Coronary artery (tissue), 2 donors: ENCODE results near the gene GPR37L1.
"Not testable (repeated sequence)": the region's sequence is repeated elsewhere in the genome, so short reads cannot be mapped to it uniquely, and the experiment has no call there.

ENCODE experiments used
- DNase-seq: peaks from one replicate; pipeline ENCODE4 v3.0.0-alpha.2; 2017; ENCODE audit warnings: low spot score
- H3K27ac ChIP-seq, 2 donors: fragments of 200-600 bp; sonication (generic); one replicate each; pipeline ENCODE4 v1.5.1; 2016 to 2019
- H3K4me3 ChIP-seq: fragments of 200-600 bp; sonication (generic); 2 replicates; pipeline ENCODE4 v1.5.1; 2016; ENCODE audit warnings: mild to moderate bottlenecking, moderate library complexity
- CTCF ChIP-seq: fragments of 200-600 bp; sonication (generic); IDR thresholded peaks from one replicate; pipeline ENCODE4 v1.5.1; 2019; ENCODE audit warnings: antibody characterized with exemption

Gene GPR37L1

GRCh38 chr1:202172015-202172355, 49.3 kb downstream of the GPR37L1 start:
- H3K4me3 ChIP-seq: no peak overlapping the region
- no peak overlapping the region for H3K27ac ChIP-seq
- no peak for TF ChIP-seq CTCF
- DNase-seq: no peak

- no peak overlapping the region for H3K4me3 ChIP-seq
- no peak for TF ChIP-seq CTCF
- H3K27ac ChIP-seq: no peak overlapping the region
- no peak for DNase-seq
Observed at GRCh38 chr1:202173993-202174392, 51.3 kb downstream of the GPR37L1 start.

GRCh38 chr1:202176949-202177927, 54.5 kb downstream of the GPR37L1 start:
- no peak for TF ChIP-seq CTCF
- DNase-seq: no peak
- no peak overlapping the region for H3K27ac ChIP-seq
- no peak overlapping the region for H3K4me3 ChIP-seq

- no peak overlapping the region for H3K27ac ChIP-seq
Observed at GRCh38 chr1:202179828-202180750, 57.4 kb downstream of the GPR37L1 start.

GRCh38 chr1:202180751-202181139, 58.0 kb downstream of the GPR37L1 start:
- H3K27ac ChIP-seq, H3K4me3 ChIP-seq, DNase-seq: not testable (repeated sequence)

More at GRCh38 chr1:202179828-202180750, 57.4 kb downstream of the GPR37L1 start:
- no peak overlapping the region for H3K4me3 ChIP-seq
- DNase-seq: no peak
- TF ChIP-seq CTCF: no peak

GRCh38 chr1:202181586-202181985, 58.9 kb downstream of the GPR37L1 start:
- no peak for DNase-seq
- Histone ChIP-seq H3K4me3 (no peak overlapping the region), H3K27ac (no peak overlapping the region)
- no peak for TF ChIP-seq CTCF
